Measurements from ENCODE around the gene TICAM2.

TICAM2 gene

DNA sequence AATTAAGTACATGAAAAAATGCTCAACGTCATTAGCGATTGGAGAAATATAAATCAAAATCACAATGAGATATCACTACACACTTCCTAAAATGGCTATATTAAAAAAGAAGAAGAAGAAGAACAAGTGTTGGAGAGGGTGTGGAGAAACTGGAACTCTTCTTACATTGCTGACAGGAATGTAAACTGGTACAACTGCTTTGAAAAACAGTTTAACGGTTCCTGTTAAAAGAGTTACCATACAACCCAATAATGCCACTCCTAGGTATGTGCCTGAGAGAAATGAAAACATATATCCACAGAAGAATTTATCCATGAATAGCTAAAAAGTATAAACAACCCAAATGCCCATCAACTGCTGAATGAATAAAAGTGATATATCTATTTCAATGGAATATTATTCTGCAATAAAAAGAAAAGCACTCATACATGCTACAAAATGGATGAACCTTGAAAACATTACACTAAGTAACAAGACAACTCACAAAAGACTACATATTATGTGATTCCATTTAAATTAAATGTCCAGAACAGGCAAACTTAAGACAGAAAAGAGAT is 66.7 kb downstream of the TICAM2 start:
- no peak overlapping the region for H3K4me3 ChIP-seq (ENCODE audit: low read length)
- H3K9ac ChIP-seq (ENCODE audit: low read length): no peak overlapping the region
- no peaks in the 10 kb centered on the region for H3K27me3 ChIP-seq (ENCODE audit: low read depth, low read length)
- H3K36me3 ChIP-seq (replicated peaks; ENCODE audit: low read depth, low read length): peaks cover 55% of the 10 kb centered on the region
- H4K20me1 ChIP-seq (ENCODE audit: insufficient read depth, low read length): peaks cover 90% of the 10 kb centered on the region
- TF ChIP-seq EZH2phosphoT487 (IDR thresholded peaks at IDR 0.05; ENCODE audit: low read depth): no peak
- no peak for TF ChIP-seq CTCF (IDR thresholded peaks at IDR 0.05; ENCODE audit: low read depth, low read length)
- peaks cover 100% of the 10 kb centered on the region for H3K79me2 ChIP-seq (ENCODE audit: low read length)
- peaks cover 3% of the 10 kb centered on the region; the same call in 1 of the 2 replicates for H3K4me1 ChIP-seq (ENCODE audit: low read length)
- H3K4me2 ChIP-seq (ENCODE audit: low read length): no peak overlapping the region
- H3K27ac ChIP-seq (ENCODE audit: low read length): no peak overlapping the region
- H2AFZ ChIP-seq (ENCODE audit: low read depth, low read length): no peak overlapping the region
- H3K9me3 ChIP-seq (ENCODE audit: insufficient read depth, low read length): no peaks in the 10 kb centered on the region

- H3K9me3 ChIP-seq (ENCODE audit: insufficient read depth, low read length): no peaks in the 10 kb centered on the region
- H3K27me3 ChIP-seq (ENCODE audit: low read depth, low read length): no peaks in the 10 kb centered on the region
- no peak overlapping the region for H3K4me3 ChIP-seq (ENCODE audit: low read length)
- no peak overlapping the region for H3K27ac ChIP-seq (ENCODE audit: low read length)
- peaks cover 74% of the 10 kb centered on the region for H4K20me1 ChIP-seq (ENCODE audit: insufficient read depth, low read length)
- peaks cover 38% of the 10 kb centered on the region for H3K36me3 ChIP-seq (replicated peaks; ENCODE audit: low read depth, low read length)
- no peak overlapping the region for H3K4me2 ChIP-seq (ENCODE audit: low read length)
- no peak overlapping the region for H2AFZ ChIP-seq (ENCODE audit: low read depth, low read length)
- 0 out of 2 replicates have a peak, but pooled peaks cover 2% of the 10 kb centered on the region for H3K4me1 ChIP-seq (ENCODE audit: low read length)
- no peak for TF ChIP-seq EZH2phosphoT487 (IDR thresholded peaks at IDR 0.05; ENCODE audit: low read depth)
- TF ChIP-seq CTCF (IDR thresholded peaks at IDR 0.05; ENCODE audit: low read depth, low read length): no peak
- H3K79me2 ChIP-seq (ENCODE audit: low read length): peaks cover 100% of the 10 kb centered on the region
- H3K9ac ChIP-seq (ENCODE audit: low read length): no peak overlapping the region
Observed at GRCh38 chr5:115532517-115532916, 69.8 kb downstream of the TICAM2 start.

DNA sequence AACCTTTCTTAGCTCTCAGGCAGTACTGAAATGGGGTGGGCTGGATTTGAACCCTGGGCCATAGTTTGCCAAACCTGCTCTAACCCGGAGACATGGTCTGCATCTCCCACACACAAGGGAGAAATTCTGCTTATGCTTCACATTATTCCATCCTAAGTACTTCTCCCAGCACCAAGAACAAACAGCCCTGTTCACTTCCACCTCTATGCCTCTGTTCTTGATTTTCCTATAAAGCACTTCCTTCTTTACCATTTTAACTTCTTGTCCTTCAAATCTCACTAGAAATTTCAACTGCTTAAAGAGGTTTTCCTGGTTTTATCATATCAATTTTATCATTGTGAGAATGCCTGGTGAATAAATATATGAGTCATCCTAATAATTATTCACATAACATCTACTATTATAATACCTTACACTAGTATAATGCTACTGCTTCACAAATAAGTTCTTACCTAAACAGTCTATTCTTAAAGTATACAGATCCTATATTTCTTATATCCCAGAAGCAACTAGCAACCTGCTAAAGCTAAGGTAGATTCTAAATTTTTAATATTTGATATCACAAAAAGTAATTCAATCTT is 70.4 kb downstream of the TICAM2 start:
- H3K9me3 ChIP-seq (ENCODE audit: insufficient read depth, low read length): no peaks in the 10 kb centered on the region
- no peak overlapping the region for H3K4me2 ChIP-seq (ENCODE audit: low read length)
- 0 out of 2 replicates have a peak, but pooled peaks cover 2% of the 10 kb centered on the region for H3K4me1 ChIP-seq (ENCODE audit: low read length)
- no peaks in the 10 kb centered on the region for H3K27me3 ChIP-seq (ENCODE audit: low read depth, low read length)
- peaks cover 74% of the 10 kb centered on the region for H4K20me1 ChIP-seq (ENCODE audit: insufficient read depth, low read length)
- no peak overlapping the region for H3K9ac ChIP-seq (ENCODE audit: low read length)
- peaks cover 32% of the 10 kb centered on the region for H3K36me3 ChIP-seq (replicated peaks; ENCODE audit: low read depth, low read length)
- no peak overlapping the region for H3K4me3 ChIP-seq (ENCODE audit: low read length)
- no peak overlapping the region for H3K27ac ChIP-seq (ENCODE audit: low read length)
- TF ChIP-seq EZH2phosphoT487 (IDR thresholded peaks at IDR 0.05; ENCODE audit: low read depth): no peak
- TF ChIP-seq CTCF (IDR thresholded peaks at IDR 0.05; ENCODE audit: low read depth, low read length): no peak
- H3K79me2 ChIP-seq (ENCODE audit: low read length): peaks cover 100% of the 10 kb centered on the region
- no peak overlapping the region for H2AFZ ChIP-seq (ENCODE audit: low read depth, low read length)

DNA sequence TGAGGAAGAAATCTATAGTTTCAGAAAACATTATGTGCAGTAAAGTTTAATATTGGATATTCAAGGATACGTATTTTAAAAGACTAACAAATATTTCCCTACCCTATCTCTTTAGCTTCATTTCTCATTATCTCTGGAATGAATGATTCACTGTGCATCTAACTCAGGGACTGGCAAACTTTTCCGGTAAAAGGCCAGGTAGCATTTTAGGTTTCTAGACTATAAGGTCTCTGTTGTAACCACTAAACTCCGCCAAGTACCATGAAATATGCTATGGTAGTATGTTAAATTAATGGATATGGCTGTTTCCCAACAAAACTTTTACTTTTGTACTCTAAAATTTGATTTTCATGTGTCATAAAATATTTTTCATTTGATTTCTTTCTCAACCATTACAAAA is 70.9 kb downstream of the TICAM2 start:
- Histone ChIP-seq H3K27me3 (ENCODE audit: low read depth, low read length) (no peaks in the 10 kb centered on the region), H3K9me3 (ENCODE audit: insufficient read depth, low read length) (no peaks in the 10 kb centered on the region), H2AFZ (ENCODE audit: low read depth, low read length) (no peak overlapping the region), H3K79me2 (ENCODE audit: low read length) (peaks cover 100% of the 10 kb centered on the region), H3K4me2 (ENCODE audit: low read length) (no peak overlapping the region), H3K4me1 (ENCODE audit: low read length) (0 out of 2 replicates have a peak, but pooled peaks cover 2% of the 10 kb centered on the region), H3K36me3 (replicated peaks; ENCODE audit: low read depth, low read length) (peaks cover 30% of the 10 kb centered on the region), H3K27ac (ENCODE audit: low read length) (no peak overlapping the region), H4K20me1 (ENCODE audit: insufficient read depth, low read length) (peaks cover 74% of the 10 kb centered on the region), H3K9ac (ENCODE audit: low read length) (no peak overlapping the region), H3K4me3 (ENCODE audit: low read length) (no peak overlapping the region)
- TF ChIP-seq EZH2phosphoT487 (IDR thresholded peaks at IDR 0.05; ENCODE audit: low read depth) (no peak), CTCF (IDR thresholded peaks at IDR 0.05; ENCODE audit: low read depth, low read length) (no peak)
